Measurements from ENCODE around the gene ASS1.

The ASS1 gene

GRCh38 chr9:130541533-130541932 is 96.8 kb downstream of the ASS1 start:
- Histone ChIP-seq H3K36me3 (ENCODE audit: control insufficient read depth in 2 of 2, insufficient read depth in 1 of 2, low read length in 2 of 2) (no peaks in the 10 kb centered on the region), H3K9me3 (ENCODE audit: control insufficient read depth, insufficient read depth, low read depth, low read length) (no peaks in the 10 kb centered on the region), H3K4me1 (ENCODE audit: control insufficient read depth, insufficient read depth, low read length) (no peaks in the 10 kb centered on the region), H3K4me3 (ENCODE audit: low read depth, low read length) (no peak overlapping the region), H3K27ac (ENCODE audit: extremely low read depth, low read depth, low read length) (no peak overlapping the region)
- TF ChIP-seq KLF1 (tag by site-specific recombination; IDR thresholded peaks at IDR 0.05) (no peak), ZNF664 (tag by site-specific recombination; IDR thresholded peaks at IDR 0.05) (peak; percentile 73; the same call in 1 of the 2 replicates)
- CTCF ChIA-PET: interaction anchor here (0.6 kb wide), 1 partner anchor 299 kb away, joined by 3 read pairs; no protein-coding TSS in a partner anchor
- POLR2A ChIA-PET: interaction anchor here (0.7 kb wide), 1 partner anchor 18 kb away, joined by 3 read pairs; no protein-coding TSS in a partner anchor

GRCh38 chr9:130542038-130542437 is 97.3 kb downstream of the ASS1 start:
- Histone ChIP-seq H3K36me3 (ENCODE audit: control insufficient read depth in 2 of 2, insufficient read depth in 1 of 2, low read length in 2 of 2) (no peaks in the 10 kb centered on the region), H3K4me3 (ENCODE audit: low read depth, low read length) (no peak overlapping the region), H3K27ac (ENCODE audit: extremely low read depth, low read depth, low read length) (no peak overlapping the region), H3K9me3 (ENCODE audit: control insufficient read depth, insufficient read depth, low read depth, low read length) (no peaks in the 10 kb centered on the region), H3K4me1 (ENCODE audit: control insufficient read depth, insufficient read depth, low read length) (no peaks in the 10 kb centered on the region)
- POLR2A ChIA-PET: interaction anchor here (0.7 kb wide), 1 partner anchor 17 kb away, joined by 3 read pairs; no protein-coding TSS in a partner anchor
- CTCF ChIA-PET: interaction anchor here (0.6 to 1.1 kb wide), 2 partner anchors 23 to 299 kb away, joined by 3 to 5 read pairs; no protein-coding TSS in a partner anchor
- TF ChIP-seq ZFHX2 (tag by site-specific recombination; conservative IDR thresholded peaks at IDR 0.05): no peak
- no peak for TF ChIP-seq ELK4 (IDR thresholded peaks at IDR 0.05; ENCODE audit: borderline replicate concordance, low read depth, low read length)
- no peak for TF ChIP-seq ZNF274 (IDR thresholded peaks at IDR 0.05; ENCODE audit: low read length)
- no peak for TF ChIP-seq ZNF274 (tag by site-specific recombination; IDR thresholded peaks at IDR 0.05; ENCODE audit: borderline replicate concordance)
- no peak for TF ChIP-seq TRIM28 (IDR thresholded peaks at IDR 0.05; ENCODE audit: borderline replicate concordance, low read length)
- TF ChIP-seq ZNF121 (tag by site-specific recombination; IDR thresholded peaks at IDR 0.05): no peak
- no peak for TF ChIP-seq ZNF311 (tag by site-specific recombination; IDR thresholded peaks at IDR 0.05; ENCODE audit: borderline replicate concordance)
- TF ChIP-seq ZNF560 (tag by site-specific recombination; IDR thresholded peaks at IDR 0.05; ENCODE audit: borderline replicate concordance): no peak
- TF ChIP-seq ZSCAN18 (tag by site-specific recombination; IDR thresholded peaks at IDR 0.05): no peak
- no peak for TF ChIP-seq ZNF280C (tag by site-specific recombination; IDR thresholded peaks at IDR 0.05)
- no peak for TF ChIP-seq ZBTB1 (tag by site-specific recombination; IDR thresholded peaks at IDR 0.05)
- no peak for TF ChIP-seq SALL2 (tag by site-specific recombination; IDR thresholded peaks at IDR 0.05; ENCODE audit: borderline replicate concordance)
- TF ChIP-seq ZBTB8A (tag by site-specific recombination; IDR thresholded peaks at IDR 0.05): no peak
- no peak for TF ChIP-seq EGR2 (tag by site-specific recombination; IDR thresholded peaks at IDR 0.05; ENCODE audit: low read depth)
- TF ChIP-seq ZNF112 (tag by site-specific recombination; IDR thresholded peaks at IDR 0.05): no peak
- no peak for TF ChIP-seq ZNF791 (tag by site-specific recombination; IDR thresholded peaks at IDR 0.05)
- TF ChIP-seq MZF1 (tag by site-specific recombination; IDR thresholded peaks at IDR 0.05; ENCODE audit: borderline replicate concordance): no peak
